HepG2 (cell line): Measurements from ENCODE around the gene MAP2K7. TPM values are rescaled to one million over a fixed set of nuclear protein-coding genes. Genes with fewer than 3 reads are reported as not detected.

Experiments
- ATAC-seq: fragments of 200-7000 bp; cut with Tn5 transposase; 3 replicates; pipeline ENCODE4 v1.9.1; 2020; ENCODE audit warnings: mild to moderate bottlenecking, moderate library complexity
- BruUV-seq: library from RNA; stranded (reverse); fragments of 400-500 nt; replicated peaks from 2 replicates; lab custom pipeline; 2021; lab: Mats Ljungman, UMichigan
- CTCF ChIA-PET: fragments of 300-600 bp; formaldehyde crosslinking; extraction: SDS; loops from one replicate; lab custom pipeline; 2021; ENCODE audit warnings: low total read pairs, inconsistent platforms, low intra/inter-chr PET ratio; lab: Yijun Ruan, JAX
- POLR2A ChIA-PET: fragments of 350-600 bp; sonication (Branson Sonifier 250); formaldehyde crosslinking; loops from one replicate; lab custom pipeline; 2020; ENCODE audit warnings: antibody characterized with exemption, inconsistent platforms; lab: Yijun Ruan, JAX
- DNase-seq: peaks from one replicate; pipeline ENCODE4 v3.0.0-alpha.2; 2015; ENCODE audit warnings: low spot score
- FAIRE-seq: peaks from 3 replicates; lab custom pipeline; 2011; peaks lifted over from hg19 to GRCh38; lab: Jason Lieb, UNC
- H2AFZ ChIP-seq: one replicate; pipeline ENCODE4 v1.6.1; 2011; ENCODE audit warnings: low read length, inconsistent platforms
- H3K27ac ChIP-seq: fragments of 300-600 bp; 3 replicates; pipeline ENCODE4 v1.8.0; 2011; ENCODE audit warnings: mixed run types, mild to moderate bottlenecking, mixed read lengths, low read length, inconsistent platforms; ENCODE audit not compliant: insufficient read depth; ENCODE audit errors: extremely low read length
- H3K27me3 ChIP-seq, 2 experiments: fragments of 200-600 bp in 1 of 2; 2 replicates in 1 of 2; 3 replicates in 1 of 2; pipeline versions ENCODE4 v1.6.0 to v1.8.0; 2011; ENCODE audit warnings: low read length in 2 of 2, mild to moderate bottlenecking in 2 of 2, moderate library complexity in 2 of 2, inconsistent platforms in 1 of 2; ENCODE audit not compliant: insufficient read depth in 2 of 2, control insufficient read depth in 1 of 2
- H3K36me3 ChIP-seq, 2 experiments: fragments of 200-600 bp in 1 of 2; replicated peaks in 1 of 2; 2 replicates in 1 of 2; 3 replicates in 1 of 2; pipeline versions ENCODE4 v1.5.1 to v1.8.0; 2011; ENCODE audit warnings: low read length in 2 of 2, inconsistent platforms in 1 of 2; ENCODE audit not compliant: insufficient read depth in 2 of 2, control insufficient read depth in 1 of 2
- H3K4me1 ChIP-seq: 2 replicates; pipeline ENCODE4 v1.5.1; 2012; ENCODE audit warnings: low read length, inconsistent platforms; ENCODE audit not compliant: insufficient read depth
- H3K4me2 ChIP-seq: 2 replicates; pipeline ENCODE4 v1.6.0; 2011; ENCODE audit warnings: low read depth, low read length, inconsistent platforms
- H3K4me3 ChIP-seq, 3 experiments: fragments of 200-600 bp in 1 of 3; sonication (generic), shearing (Covaris generic) in 1 of 3; replicated peaks in 1 of 3; 2 replicates each; pipeline ENCODE4 v1.5.1; 2011 to 2016; ENCODE audit warnings: low read length in 3 of 3, inconsistent platforms in 2 of 3, low read depth in 2 of 3, mild to moderate bottlenecking in 2 of 3, control low read depth in 1 of 3, mixed read lengths in 1 of 3; ENCODE audit not compliant: insufficient read depth in 1 of 3
- H3K79me2 ChIP-seq: one replicate; pipeline ENCODE4 v1.6.1; 2011; ENCODE audit warnings: low read length, inconsistent platforms; ENCODE audit not compliant: insufficient read depth
- H3K9ac ChIP-seq: 2 replicates; pipeline ENCODE4 v1.6.0; 2011; ENCODE audit warnings: mild to moderate bottlenecking, low read depth, low read length, inconsistent platforms; ENCODE audit not compliant: insufficient read depth
- H3K9me3 ChIP-seq: 2 replicates; pipeline ENCODE4 v1.5.1; 2012; ENCODE audit warnings: mild to moderate bottlenecking, low read length
- H4K20me1 ChIP-seq: 2 replicates; pipeline ENCODE4 v1.6.0; 2011; ENCODE audit warnings: inconsistent platforms, mild to moderate bottlenecking, low read length, moderate library complexity; ENCODE audit not compliant: insufficient read depth
- FOXA1 ChIP-seq, 2 experiments: fragments of 450-650 bp in 1 of 2; sonication (generic) in 1 of 2; formaldehyde crosslinking in 1 of 2; IDR thresholded peaks; 2 replicates each; pipeline versions ENCODE4 v1.4.0 to v1.6.1; 2016 to 2020; ENCODE audit warnings: missing genetic modification reagents in 1 of 2
- NR2C2 ChIP-seq: sonication (generic); formaldehyde crosslinking; IDR thresholded peaks from 2 replicates; pipeline ENCODE4 v1.4.0; 2020; ENCODE audit warnings: missing genetic modification reagents, mild to moderate bottlenecking, moderate library complexity, borderline replicate concordance
- RNF2 ChIP-seq: fragments of 450-650 bp; conservative IDR thresholded peaks from 2 replicates; pipeline ENCODE4 v1.6.1; 2016; ENCODE audit warnings: low read depth
- SNAPC2 ChIP-seq: sonication (generic); formaldehyde crosslinking; IDR thresholded peaks from 2 replicates; pipeline ENCODE4 v1.8.1; 2022; ENCODE audit warnings: mild to moderate bottlenecking, missing genetic modification reagents
- ZNF30 ChIP-seq: sonication (generic); formaldehyde crosslinking; IDR thresholded peaks from 2 replicates; pipeline ENCODE4 v1.5.0; 2020; ENCODE audit warnings: mild to moderate bottlenecking, missing genetic modification reagents
- ZNF709 ChIP-seq: sonication (generic); formaldehyde crosslinking; IDR thresholded peaks from 2 replicates; pipeline ENCODE4 v1.5.0; 2020; ENCODE audit warnings: mild to moderate bottlenecking, missing genetic modification reagents
- ZNF737 ChIP-seq: sonication (generic); formaldehyde crosslinking; IDR thresholded peaks from 2 replicates; pipeline ENCODE4 v1.5.0; 2020; ENCODE audit warnings: missing genetic modification reagents, mild to moderate bottlenecking, borderline replicate concordance
- ZNF790 ChIP-seq: sonication (generic); formaldehyde crosslinking; IDR thresholded peaks from 2 replicates; pipeline ENCODE4 v1.8.0; 2022; ENCODE audit warnings: missing genetic modification reagents, mild to moderate bottlenecking, borderline replicate concordance
- ZNF883 ChIP-seq: sonication (generic); formaldehyde crosslinking; IDR thresholded peaks from 2 replicates; pipeline ENCODE4 v1.5.1; 2020; ENCODE audit warnings: mild to moderate bottlenecking, missing genetic modification reagents; ENCODE audit errors: not compliant biosample characterization
- ZSCAN20 ChIP-seq: sonication (generic); formaldehyde crosslinking; IDR thresholded peaks from 2 replicates; pipeline ENCODE4 v1.4.0; 2020; ENCODE audit warnings: missing genetic modification reagents, mild to moderate bottlenecking, borderline replicate concordance
- ZXDC ChIP-seq: sonication (generic); formaldehyde crosslinking; IDR thresholded peaks from 2 replicates; pipeline ENCODE4 v1.5.0; 2020; ENCODE audit warnings: mild to moderate bottlenecking, missing genetic modification reagents
- WGBS: methylation state at CpG from one replicate; pipeline ENCODE4 v1.1.6; 2017; ENCODE audit warnings: low lambda C conversion rate; 5-methylcytosine and 5-hydroxymethylcytosine counted together
- in situ Hi-C: cut with HindIII; loops from 2 replicates; pipeline ENCODE4 v1.10.0; 2017; ENCODE audit warnings: low pct_unique_long_range_greater_than_20kb; ENCODE audit not compliant: extremely low pct_ligation_motif_present
- intact Hi-C: fragments of 100-400 bp; cut with micrococcal nuclease; formaldehyde crosslinking; loops from one replicate; pipeline ENCODE4 v1.10.0; 2022; ENCODE audit not compliant: unreplicated experiment
- polyA plus RNA-seq, 8 experiments: library from polyadenylated mRNA; depleted of rRNA in 3 of 8; stranded (reverse) in 7 of 8; unstranded in 1 of 8; fragments of >200 nt; fragmentation: Illumina TruSeq in 4 of 8; extraction: Trizol in 4 of 8; gene quantifications; 2 replicates each; pipeline versions ENCODE4 v1.2.1 to v1.2.3, GENCODE V29; 2011 to 2016; ENCODE audit warnings: low read depth in 4 of 8, missing spikeins in 1 of 8, mixed read lengths in 1 of 8; ENCODE audit not compliant: insufficient read depth in 1 of 8
- total RNA-seq, 5 experiments: library from RNA; depleted of rRNA; stranded (reverse); fragments of >200 nt; fragmentation: Illumina TruSeq; extraction: Trizol; gene quantifications; 2 replicates each; pipeline ENCODE4 v1.2.3, GENCODE V29; 2016; ENCODE audit warnings: low read depth in 1 of 5
- TF ChIP-seq, protein P1 (sequence below): sonication (generic); formaldehyde crosslinking; IDR thresholded peaks from 2 replicates; pipeline ENCODE4 v1.9.0; 2021; ENCODE audit warnings: mild to moderate bottlenecking, missing genetic modification reagents

MAP2K7 gene
- total and polyA plus RNA-seq, 2 of the 13 experiments (the other 11 are each of a cell fraction or from before 2014, with no cell fraction given) = 9.0 to 10.8 TPM

GRCh38 chr19:7903244-7904073, at the start of gene MAP2K7 (continued):
- TF ChIP-seq ZNF883 (CRISPR knock-in tag) = no peak
- TF ChIP-seq ZNF709 = no peak; the same call in 1 of the 2 replicates
- no peak for TF ChIP-seq ZNF30 (CRISPR knock-in tag)

GRCh38 chr19:7855426-7856108, 48.1 kb upstream of the MAP2K7 start:
- H3K27me3 ChIP-seq = no peaks in the 10 kb centered on the region; a peak in 1 of 5 replicates
- WGBS = 77% methylated on average over 21 of the region's 26 CpGs
- CTCF ChIA-PET = no interaction called here
- no peak for TF ChIP-seq NR2C2 (CRISPR knock-in tag)
- TF ChIP-seq, protein P1, sequence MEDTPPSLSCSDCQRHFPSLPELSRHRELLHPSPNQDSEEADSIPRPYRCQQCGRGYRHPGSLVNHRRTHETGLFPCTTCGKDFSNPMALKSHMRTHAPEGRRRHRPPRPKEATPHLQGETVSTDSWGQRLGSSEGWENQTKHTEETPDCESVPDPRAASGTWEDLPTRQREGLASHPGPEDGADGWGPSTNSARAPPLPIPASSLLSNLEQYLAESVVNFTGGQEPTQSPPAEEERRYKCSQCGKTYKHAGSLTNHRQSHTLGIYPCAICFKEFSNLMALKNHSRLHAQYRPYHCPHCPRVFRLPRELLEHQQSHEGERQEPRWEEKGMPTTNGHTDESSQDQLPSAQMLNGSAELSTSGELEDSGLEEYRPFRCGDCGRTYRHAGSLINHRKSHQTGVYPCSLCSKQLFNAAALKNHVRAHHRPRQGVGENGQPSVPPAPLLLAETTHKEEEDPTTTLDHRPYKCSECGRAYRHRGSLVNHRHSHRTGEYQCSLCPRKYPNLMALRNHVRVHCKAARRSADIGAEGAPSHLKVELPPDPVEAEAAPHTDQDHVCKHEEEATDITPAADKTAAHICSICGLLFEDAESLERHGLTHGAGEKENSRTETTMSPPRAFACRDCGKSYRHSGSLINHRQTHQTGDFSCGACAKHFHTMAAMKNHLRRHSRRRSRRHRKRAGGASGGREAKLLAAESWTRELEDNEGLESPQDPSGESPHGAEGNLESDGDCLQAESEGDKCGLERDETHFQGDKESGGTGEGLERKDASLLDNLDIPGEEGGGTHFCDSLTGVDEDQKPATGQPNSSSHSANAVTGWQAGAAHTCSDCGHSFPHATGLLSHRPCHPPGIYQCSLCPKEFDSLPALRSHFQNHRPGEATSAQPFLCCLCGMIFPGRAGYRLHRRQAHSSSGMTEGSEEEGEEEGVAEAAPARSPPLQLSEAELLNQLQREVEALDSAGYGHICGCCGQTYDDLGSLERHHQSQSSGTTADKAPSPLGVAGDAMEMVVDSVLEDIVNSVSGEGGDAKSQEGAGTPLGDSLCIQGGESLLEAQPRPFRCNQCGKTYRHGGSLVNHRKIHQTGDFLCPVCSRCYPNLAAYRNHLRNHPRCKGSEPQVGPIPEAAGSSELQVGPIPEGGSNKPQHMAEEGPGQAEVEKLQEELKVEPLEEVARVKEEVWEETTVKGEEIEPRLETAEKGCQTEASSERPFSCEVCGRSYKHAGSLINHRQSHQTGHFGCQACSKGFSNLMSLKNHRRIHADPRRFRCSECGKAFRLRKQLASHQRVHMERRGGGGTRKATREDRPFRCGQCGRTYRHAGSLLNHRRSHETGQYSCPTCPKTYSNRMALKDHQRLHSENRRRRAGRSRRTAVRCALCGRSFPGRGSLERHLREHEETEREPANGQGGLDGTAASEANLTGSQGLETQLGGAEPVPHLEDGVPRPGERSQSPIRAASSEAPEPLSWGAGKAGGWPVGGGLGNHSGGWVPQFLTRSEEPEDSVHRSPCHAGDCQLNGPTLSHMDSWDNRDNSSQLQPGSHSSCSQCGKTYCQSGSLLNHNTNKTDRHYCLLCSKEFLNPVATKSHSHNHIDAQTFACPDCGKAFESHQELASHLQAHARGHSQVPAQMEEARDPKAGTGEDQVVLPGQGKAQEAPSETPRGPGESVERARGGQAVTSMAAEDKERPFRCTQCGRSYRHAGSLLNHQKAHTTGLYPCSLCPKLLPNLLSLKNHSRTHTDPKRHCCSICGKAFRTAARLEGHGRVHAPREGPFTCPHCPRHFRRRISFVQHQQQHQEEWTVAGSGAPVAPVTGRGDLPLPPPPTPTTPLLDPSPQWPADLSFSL (CRISPR knock-in tag) = no peak
- TF ChIP-seq RNF2 = no peak
- TF ChIP-seq SNAPC2 (CRISPR knock-in tag) = no peak
- no peak for TF ChIP-seq ZNF790 (CRISPR knock-in tag)
- TF ChIP-seq FOXA1 (IDR thresholded peaks at IDR 0.05) = no peak
- no peak for TF ChIP-seq FOXA1 (CRISPR knock-in tag; IDR thresholded peaks at IDR 0.05)
- TF ChIP-seq ZSCAN20 = no peak
- no peak for TF ChIP-seq ZNF737 (CRISPR knock-in tag)
- TF ChIP-seq ZXDC (CRISPR knock-in tag) = no peak

More at GRCh38 chr19:7855426-7856108, 48.1 kb upstream of the MAP2K7 start:
- no peaks in the 10 kb centered on the region for H3K36me3 ChIP-seq
- no peaks in the 10 kb centered on the region for H3K79me2 ChIP-seq
- ATAC-seq (no peak), FAIRE-seq (no peak), DNase-seq (no peak)
- POLR2A ChIA-PET = no interaction called here
- BruUV-seq = no TSS peak
- peaks cover 24% of the 10 kb centered on the region for H3K4me1 ChIP-seq
- H4K20me1 ChIP-seq = no peaks in the 10 kb centered on the region
- H3K9me3 ChIP-seq = no peaks in the 10 kb centered on the region
- no peak overlapping the region for H3K4me3 ChIP-seq
- H3K4me2 ChIP-seq = no peak overlapping the region
- intact Hi-C loops (no loop called here), in situ Hi-C loops (no loop called here)
- H3K9ac ChIP-seq = no peak overlapping the region
- no peak overlapping the region for H2AFZ ChIP-seq
- no peak overlapping the region for H3K27ac ChIP-seq
